Liver (tissue), 9 donors: ENCODE results near the gene ZNF501. TPM values are rescaled to one million over a fixed set of nuclear protein-coding genes. Genes with fewer than 3 reads are reported as not detected.

Experiments
- DNase-seq: peaks from one replicate; pipeline ENCODE4 v3.0.0-alpha.2; 2017; ENCODE audit warnings: low spot score
- H3K27ac ChIP-seq, 2 donors: one replicate each; pipeline ENCODE4 v1.7.0; 2013; ENCODE audit warnings: inconsistent platforms in 2 of 2, low read length in 2 of 2, control low read depth in 1 of 2, low read depth in 1 of 2, mild to moderate bottlenecking in 1 of 2
- H3K27me3 ChIP-seq, 4 donors: one replicate each; pipeline versions ENCODE4 v1.6.1 to v1.7.0; 2013; ENCODE audit warnings: low read length in 3 of 4, inconsistent platforms in 1 of 4, mild to moderate bottlenecking in 1 of 4, moderate library complexity in 1 of 4; ENCODE audit not compliant: control insufficient read depth in 4 of 4, insufficient read depth in 4 of 4
- H3K36me3 ChIP-seq, 4 donors: one replicate each; pipeline versions ENCODE4 v1.6.1 to v1.7.0; 2013; ENCODE audit warnings: low read length in 3 of 4, mild to moderate bottlenecking in 3 of 4, low read depth in 1 of 4, moderate library complexity in 1 of 4; ENCODE audit not compliant: control insufficient read depth in 4 of 4, insufficient read depth in 3 of 4
- H3K4me1 ChIP-seq, 4 donors: one replicate each; pipeline versions ENCODE4 v1.6.1 to v1.7.0; 2013; ENCODE audit warnings: low read length in 3 of 4, mild to moderate bottlenecking in 3 of 4, moderate library complexity in 1 of 4; ENCODE audit not compliant: control insufficient read depth in 4 of 4, insufficient read depth in 4 of 4
- H3K4me3 ChIP-seq, 3 donors: one replicate each; pipeline versions ENCODE4 v1.6.1 to v1.7.0; 2013; ENCODE audit warnings: low read length in 3 of 3, control low read depth in 1 of 3, low read depth in 1 of 3, mild to moderate bottlenecking in 1 of 3
- H3K9ac ChIP-seq, 2 donors: one replicate each; pipeline ENCODE4 v1.7.0; 2013; ENCODE audit warnings: low read length in 2 of 2, mild to moderate bottlenecking in 2 of 2, moderate library complexity in 2 of 2, control low read depth in 1 of 2, low read depth in 1 of 2
- H3K9me3 ChIP-seq, 4 donors: one replicate each; pipeline versions ENCODE4 v1.6.1 to v1.7.0; 2013; ENCODE audit warnings: low read length in 3 of 4; ENCODE audit not compliant: control insufficient read depth in 4 of 4
- ATF3 ChIP-seq: IDR thresholded peaks from 2 replicates; pipeline ENCODE4 v1.6.1; 2016; ENCODE audit warnings: antibody characterized with exemption
- CTCF ChIP-seq: fragments of 150-350 bp; IDR thresholded peaks from 2 replicates; pipeline ENCODE4 v1.5.1; 2017; ENCODE audit warnings: improper control_type of control experiment, low read depth, low read length; ENCODE audit not compliant: missing input control
- EGR1 ChIP-seq, 2 donors: IDR thresholded peaks; 2 replicates each; pipeline ENCODE4 v1.6.1; 2016 to 2018; ENCODE audit warnings: antibody characterized with exemption in 2 of 2, low read depth in 2 of 2
- FOXA1 ChIP-seq: IDR thresholded peaks from 2 replicates; pipeline ENCODE4 v1.6.1; 2016; ENCODE audit warnings: antibody characterized with exemption
- FOXA2 ChIP-seq: IDR thresholded peaks from 2 replicates; pipeline ENCODE4 v1.6.1; 2016; ENCODE audit warnings: antibody characterized with exemption
- GABPA ChIP-seq, 2 donors: IDR thresholded peaks in 1 of 2; conservative IDR thresholded peaks in 1 of 2; 2 replicates each; pipeline ENCODE4 v1.6.1; 2016; ENCODE audit warnings: antibody characterized with exemption in 2 of 2, mild to moderate bottlenecking in 1 of 2, moderate library complexity in 1 of 2
- HNF4A ChIP-seq, 2 donors: conservative IDR thresholded peaks; 2 replicates each; pipeline ENCODE4 v1.6.1; 2016; ENCODE audit warnings: antibody characterized with exemption in 2 of 2, mild to moderate bottlenecking in 2 of 2
- HNF4G ChIP-seq: IDR thresholded peaks from 2 replicates; pipeline ENCODE4 v1.6.1; 2016; ENCODE audit warnings: antibody characterized with exemption
- NR2F2 ChIP-seq: IDR thresholded peaks from 2 replicates; pipeline ENCODE4 v1.6.1; 2016; ENCODE audit warnings: antibody characterized with exemption
- RAD21 ChIP-seq, 2 donors: IDR thresholded peaks; 2 replicates each; pipeline ENCODE4 v1.6.1; 2016; ENCODE audit warnings: antibody characterized with exemption in 2 of 2, mild to moderate bottlenecking in 2 of 2
- RXRA ChIP-seq, 2 donors: IDR thresholded peaks; 2 replicates each; pipeline ENCODE4 v1.6.1; 2017 to 2018; ENCODE audit warnings: antibody characterized with exemption in 2 of 2, mild to moderate bottlenecking in 1 of 2
- SP1 ChIP-seq: IDR thresholded peaks from 2 replicates; pipeline ENCODE4 v1.6.1; 2018; ENCODE audit warnings: antibody characterized with exemption, mild to moderate bottlenecking
- TAF1 ChIP-seq: conservative IDR thresholded peaks from 2 replicates; pipeline ENCODE4 v1.6.1; 2016; ENCODE audit warnings: antibody characterized with exemption, mild to moderate bottlenecking
- YY1 ChIP-seq: IDR thresholded peaks from 2 replicates; pipeline ENCODE4 v1.6.1; 2016; ENCODE audit warnings: antibody characterized with exemption, mild to moderate bottlenecking
- WGBS: extraction: QIAGEN DNeasy Blood & Tissue Kit; methylation state at CpG from one replicate; pipeline ENCODE4 v1.1.7; 2013; 5-methylcytosine and 5-hydroxymethylcytosine counted together
- polyA plus RNA-seq, 2 donors: library from polyadenylated mRNA; stranded (reverse) in 1 of 2; unstranded in 1 of 2; fragments of 200-250 nt in 1 of 2; fragments of >200 nt in 1 of 2; fragmentation: Nextera tagmentation in 1 of 2; extraction: Ambion mirVana in 1 of 2; gene quantifications; one replicate each; pipeline versions ENCODE4 v1.2.1 to v1.2.3, GENCODE V29; 2013 to 2015
- total RNA-seq, 2 donors: library from RNA; depleted of rRNA; stranded (reverse); fragments of >200 nt; gene quantifications; one replicate each; pipeline ENCODE4 v1.2.3, GENCODE V29; 2014
- donor health status: healthy.
- donor health status: healthy.
- donor health status: healthy.
- donor health status: healthy.
- donor health status: healthy.

ZNF501 gene
- total and polyA plus RNA-seq, 4 donors = 0.44 to 1.6 (median 0.77) TPM

- H3K27ac ChIP-seq = peak within 1 kb of the TSS in 1 of 2 donors; percentile 61
- H3K36me3 ChIP-seq = peaks cover 0 to 5% (median 1%) of the 10 kb centered on the region in 4 donors
- H3K9me3 ChIP-seq = peaks cover 22 to 33% (median 28%) of the 10 kb centered on the region in 4 donors
- peaks cover 0 to 12% (median 2%) of the 10 kb centered on the region in 4 donors for H3K4me1 ChIP-seq
- WGBS = 5% methylated on average over 36 of the region's 36 CpGs
- peak; percentile 85 to 97 for TF ChIP-seq GABPA (IDR thresholded peaks at IDR 0.05 in 1 of 2, conservative IDR thresholded peaks at IDR 0.05 in 1 of 2)
- no peak for TF ChIP-seq FOXA2
- TF ChIP-seq SP1 = no peak
- peak; percentile 22 for TF ChIP-seq CTCF
- TF ChIP-seq TAF1 = peak; percentile 18
- TF ChIP-seq NR2F2 = no peak
- TF ChIP-seq ATF3 = no peak
- TF ChIP-seq YY1 = peak; percentile 91
- peak; percentile 20 to 59 for TF ChIP-seq RAD21 (IDR thresholded peaks at IDR 0.05)
- TF ChIP-seq RXRA (IDR thresholded peaks at IDR 0.05) = peak in 1 of 2 donors; percentile 10
- peak within 1 kb of the TSS; percentile 73 to 96 (median 78) for H3K4me3 ChIP-seq
- H3K27me3 ChIP-seq = peaks cover 0 to 3% (median 1%) of the 10 kb centered on the region in 4 donors
- peak within 1 kb of the TSS in 1 of 2 donors; percentile 39 for H3K9ac ChIP-seq
- DNase-seq = peak; percentile 77
Measured at GRCh38 chr3:44712455-44713075, 16.9 kb upstream of the ZNF501 start, which contains the start of gene ZNF502. TSS of gene ZNF502 (plus strand) at chr3:44712660. CDS start at chr3:44720262, 7,602 bp downstream.

GRCh38 chr3:44721231-44722102 is 8.0 kb upstream of the ZNF501 start:
- H3K4me3 ChIP-seq = peak overlapping the region in 2 of 3 donors; percentile 58 to 69
- 96% methylated on average over 10 of the region's 10 CpGs for WGBS
- H3K9me3 ChIP-seq = peaks cover 63 to 83% (median 69%) of the 10 kb centered on the region in 4 donors
- H3K9ac ChIP-seq = no peak overlapping the region
- TF ChIP-seq HNF4G (no peak), ATF3 (no peak), FOXA1 (no peak)
- no peak for DNase-seq
- no peak overlapping the region for H3K27ac ChIP-seq
- H3K27me3 ChIP-seq = no peaks in the 10 kb centered on the region
- H3K36me3 ChIP-seq = peaks cover 4 to 32% (median 27%) of the 10 kb centered on the region in 4 donors
- no peaks in the 10 kb centered on the region for H3K4me1 ChIP-seq

- Histone ChIP-seq H3K27ac (no peak overlapping the region), H3K9ac (no peak overlapping the region), H3K4me3 (peak overlapping the region in 2 of 3 donors; percentile 13 to 69), H3K36me3 (peaks cover 4 to 32% (median 27%) of the 10 kb centered on the region in 4 donors), H3K27me3 (no peaks in the 10 kb centered on the region), H3K4me1 (no peaks in the 10 kb centered on the region), H3K9me3 (peaks cover 66 to 85% (median 67%) of the 10 kb centered on the region in 4 donors)
- no peak for DNase-seq
- TF ChIP-seq CTCF (no peak), RXRA (IDR thresholded peaks at IDR 0.05) (no peak), ATF3 (no peak), HNF4A (conservative IDR thresholded peaks at IDR 0.05) (no peak), YY1 (no peak), EGR1 (IDR thresholded peaks at IDR 0.05; ENCODE audit: low read depth in 2 of 2) (no peak)
- WGBS = 97% methylated on average over 1 of the region's 1 CpG
Measured at GRCh38 chr3:44722103-44722401, 7.4 kb upstream of the ZNF501 start.
